NCI-H146 treated with DMSO at 0.1 percent for 48 hours (cell line): ENCODE data around the gene ATRNL1.

Experiments
- DNase-seq: peaks from one replicate; lab custom pipeline; 2025; ENCODE audit not compliant: unreplicated experiment; lab: John Stamatoyannopoulos, UW

The ATRNL1 gene

DNA sequence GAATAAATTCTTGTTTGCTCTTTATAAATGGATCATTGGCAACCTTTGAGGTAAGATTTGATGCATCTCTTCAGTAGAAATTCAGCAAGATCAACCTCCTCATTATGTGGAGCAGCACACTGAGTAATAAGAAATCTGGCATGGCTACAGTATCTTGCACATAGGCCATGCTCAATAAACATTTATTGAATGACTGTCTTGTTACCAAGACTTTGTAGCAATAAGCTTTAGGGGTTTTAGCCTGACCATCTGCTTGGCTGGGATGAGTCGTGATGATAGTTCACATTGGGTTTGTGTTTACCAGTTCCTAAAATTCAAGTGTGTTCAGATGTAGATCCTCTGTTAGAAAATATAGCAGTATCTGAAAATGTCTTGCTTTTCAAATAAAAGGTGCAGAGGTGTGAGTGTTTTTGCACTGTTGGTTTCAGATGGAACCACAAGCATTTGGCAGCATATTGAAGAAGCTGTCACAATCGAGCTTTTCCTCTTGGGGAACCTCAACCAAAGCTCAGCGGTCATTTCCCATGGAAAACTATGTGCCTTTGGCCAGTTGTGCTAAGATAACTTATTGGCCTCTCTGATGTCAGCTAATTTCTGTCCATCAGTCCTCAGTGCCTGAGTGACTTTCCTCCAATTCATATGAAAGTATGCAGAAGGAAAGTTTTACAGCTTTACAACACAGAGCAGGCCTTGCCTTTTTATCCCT lies 737.3 kb downstream of the ATRNL1 start:
- DNase-seq, result no peak

GRCh38 chr10:115831016-115831415 lies 737.9 kb downstream of the ATRNL1 start:
- no peak for DNase-seq

DNA sequence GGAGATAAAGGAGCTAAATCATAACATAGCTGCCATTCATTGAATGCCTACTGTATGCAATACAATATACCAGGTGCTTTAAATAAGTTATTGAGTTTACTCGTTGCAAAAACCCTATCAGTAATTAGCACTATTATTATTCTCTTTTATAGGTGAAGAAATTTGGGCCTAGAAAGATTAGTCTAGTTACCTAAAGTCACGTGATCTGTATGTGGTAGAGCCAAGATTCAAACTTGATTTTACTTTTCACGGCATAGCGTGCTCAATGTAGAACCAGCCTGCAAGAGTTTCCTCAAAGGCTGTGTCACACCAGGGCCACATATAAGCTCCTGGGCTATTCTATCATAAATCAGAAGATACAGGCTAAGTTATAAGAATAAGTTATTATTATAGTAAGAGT lies 740.0 kb downstream of the ATRNL1 start:
- no peak for DNase-seq

DNA sequence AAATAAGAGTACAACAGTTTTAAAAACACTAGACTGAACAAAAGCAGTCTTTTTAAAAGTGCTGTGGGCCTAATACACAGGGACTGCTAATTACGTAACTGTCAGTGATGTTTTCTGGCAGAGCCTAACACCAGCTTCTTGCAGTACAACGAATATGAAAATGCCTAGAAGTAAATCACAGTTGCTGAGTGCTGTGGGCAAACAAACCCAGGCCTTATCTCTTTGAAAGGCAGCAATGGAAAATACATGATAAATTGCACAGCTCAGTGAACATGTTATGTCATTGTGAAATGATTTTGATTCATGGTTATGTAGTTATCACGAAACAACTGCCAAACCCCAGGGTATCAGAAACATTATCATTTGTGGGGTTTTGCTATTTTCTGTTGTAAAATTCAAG lies 751.4 kb downstream of the ATRNL1 start:
- no peak for DNase-seq

DNA sequence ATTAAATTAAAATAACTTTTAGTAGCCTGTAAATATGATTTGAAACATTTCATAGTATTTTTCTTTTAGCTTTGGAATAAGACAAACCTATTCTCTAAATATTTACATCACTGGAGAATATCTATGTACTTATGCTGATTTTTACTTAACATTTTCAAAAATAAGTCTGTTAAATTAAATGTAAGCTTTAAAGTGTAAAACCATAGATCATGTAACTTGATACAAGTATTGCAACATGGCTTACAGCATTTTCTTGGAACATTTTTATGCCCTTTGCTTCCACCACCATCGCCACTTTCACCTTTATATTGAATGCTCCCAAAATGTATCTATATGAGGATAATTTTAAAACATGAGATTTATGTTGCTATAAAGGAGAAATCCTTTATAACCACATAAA lies 752.8 kb downstream of the ATRNL1 start:
- no peak for DNase-seq

DNA sequence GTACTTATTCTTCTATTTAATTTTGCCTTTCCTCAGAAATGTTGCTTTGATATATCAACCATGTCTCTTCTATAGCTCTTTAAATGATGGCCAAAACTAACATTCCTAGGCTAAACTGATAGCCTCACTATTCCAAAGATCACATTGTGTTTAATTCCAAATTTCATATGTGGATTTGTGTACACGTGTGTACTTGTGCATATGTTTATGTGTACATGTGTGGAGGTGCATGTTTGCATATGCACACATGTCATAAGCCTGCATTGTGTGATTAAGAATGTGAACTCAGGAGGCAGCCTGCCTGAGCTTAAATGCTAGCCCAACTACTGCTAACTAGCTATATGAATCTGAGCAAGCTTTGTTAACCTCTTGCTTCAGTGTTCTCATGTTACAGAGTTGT lies 753.4 kb downstream of the ATRNL1 start:
- DNase-seq, result no peak

- no peak for DNase-seq
These were observed 756.0 kb downstream of the ATRNL1 start for GRCh38 chr10:115849197-115849596.

- no peak for DNase-seq
These were observed 757.5 kb downstream of the ATRNL1 start for GRCh38 chr10:115850666-115851065.

DNA sequence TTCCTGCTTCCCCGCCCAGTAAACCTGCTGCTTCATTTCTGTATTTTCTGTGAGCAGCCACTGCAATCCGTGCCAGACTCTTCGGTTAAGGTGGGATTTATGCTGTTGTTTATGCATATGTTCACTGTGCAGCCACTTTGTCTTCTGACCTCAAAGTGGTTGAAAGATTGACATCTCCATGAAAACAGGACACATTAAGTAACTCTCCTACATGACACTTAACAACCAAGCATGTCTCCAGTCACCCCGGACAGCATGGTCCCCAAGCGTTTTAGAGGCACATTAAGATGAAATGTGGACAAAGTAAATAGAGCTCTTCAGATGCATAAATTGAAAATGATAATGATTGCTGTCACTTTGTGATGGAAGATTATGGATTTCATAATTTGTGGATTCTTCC lies 758.5 kb downstream of the ATRNL1 start:
- no peak for DNase-seq

- no peak for DNase-seq
These were observed 761.7 kb downstream of the ATRNL1 start for GRCh38 chr10:115854740-115855435.

GRCh38 chr10:115856580-115856979 lies 763.4 kb downstream of the ATRNL1 start:
- no peak for DNase-seq

GRCh38 chr10:115857856-115858255 lies 764.7 kb downstream of the ATRNL1 start:
- no peak for DNase-seq

DNA sequence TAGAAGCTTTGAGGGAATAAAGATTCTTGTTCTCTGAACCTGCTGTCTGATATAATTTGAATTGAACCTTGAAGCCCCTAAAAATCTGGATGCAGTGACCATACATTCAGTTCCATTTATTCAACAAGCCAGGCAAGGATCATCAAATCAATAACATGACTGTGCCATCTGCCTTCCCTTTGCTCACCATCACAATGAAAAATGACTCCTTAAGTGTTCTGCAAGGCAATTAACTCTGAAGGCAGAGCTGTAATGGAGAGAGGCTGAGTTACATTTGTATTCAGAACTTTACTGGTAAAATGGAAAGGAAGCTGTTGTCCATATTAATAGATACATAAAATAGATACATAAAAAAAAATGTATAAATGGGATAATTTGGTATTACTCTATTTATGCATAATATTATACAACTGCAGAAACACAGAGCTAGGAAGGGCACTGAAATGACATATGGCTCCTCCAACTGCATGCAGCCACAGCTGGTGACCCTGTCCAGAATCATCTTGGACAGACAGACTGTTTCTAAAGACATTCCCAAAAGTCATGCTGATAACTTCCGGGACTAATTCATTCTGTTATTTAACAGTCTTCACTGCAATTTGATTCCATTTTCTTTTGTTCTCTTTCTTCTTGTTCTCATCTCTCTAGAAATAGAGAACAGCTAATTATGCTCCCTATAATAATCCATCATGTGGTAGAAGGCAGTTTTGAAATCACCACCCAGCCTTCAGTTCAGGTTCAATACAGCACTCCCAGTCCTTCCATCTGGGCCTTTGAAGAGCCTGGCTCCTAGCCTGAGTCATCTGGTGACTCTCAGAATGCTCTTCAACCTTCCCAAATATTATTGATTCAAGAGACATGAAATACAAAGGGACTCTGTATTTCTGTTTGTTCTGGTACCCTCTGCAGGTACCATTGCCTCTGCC lies 767.3 kb downstream of the ATRNL1 start:
- DNase-seq, result no peak

GRCh38 chr10:115861455-115861854 lies 768.3 kb downstream of the ATRNL1 start:
- no peak for DNase-seq

DNA sequence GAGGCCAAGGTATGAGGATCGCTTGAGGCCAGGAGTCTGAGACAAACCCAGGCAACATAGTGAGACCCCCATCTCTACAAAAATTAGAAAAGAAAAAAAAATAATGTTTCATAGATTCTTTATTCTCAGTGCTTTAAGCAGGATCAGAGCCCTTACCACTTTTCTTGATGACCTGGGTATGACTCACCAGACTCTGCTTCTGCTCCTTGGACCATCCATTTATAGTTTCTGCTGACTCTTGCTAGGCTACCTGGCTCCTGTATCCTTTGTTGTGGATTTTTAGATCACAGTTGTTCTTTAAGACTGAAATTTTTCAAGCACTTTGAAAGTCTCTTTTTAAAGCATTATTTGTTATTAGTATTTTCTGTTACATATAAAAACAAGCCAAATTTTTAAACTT lies 768.7 kb downstream of the ATRNL1 start:
- DNase-seq, result no peak

DNA sequence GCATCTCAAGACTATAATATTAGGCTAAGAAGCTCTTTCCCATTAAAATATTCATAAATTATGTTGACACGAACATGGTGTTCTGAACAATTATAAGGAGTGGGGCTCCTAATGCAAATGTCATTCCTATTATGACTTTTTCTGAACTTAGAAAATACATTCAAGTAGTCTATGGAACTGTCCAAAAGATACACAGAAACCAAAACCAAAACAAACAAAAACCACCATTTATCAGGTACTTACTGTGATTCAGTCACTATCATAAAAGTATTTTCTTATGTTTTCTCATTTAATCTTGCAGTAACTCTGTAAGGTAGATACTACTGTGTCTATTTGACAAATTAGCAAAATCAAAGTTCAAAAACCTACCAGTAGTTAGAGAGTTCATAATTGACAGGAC lies 773.0 kb downstream of the ATRNL1 start:
- DNase-seq, result no peak

DNA sequence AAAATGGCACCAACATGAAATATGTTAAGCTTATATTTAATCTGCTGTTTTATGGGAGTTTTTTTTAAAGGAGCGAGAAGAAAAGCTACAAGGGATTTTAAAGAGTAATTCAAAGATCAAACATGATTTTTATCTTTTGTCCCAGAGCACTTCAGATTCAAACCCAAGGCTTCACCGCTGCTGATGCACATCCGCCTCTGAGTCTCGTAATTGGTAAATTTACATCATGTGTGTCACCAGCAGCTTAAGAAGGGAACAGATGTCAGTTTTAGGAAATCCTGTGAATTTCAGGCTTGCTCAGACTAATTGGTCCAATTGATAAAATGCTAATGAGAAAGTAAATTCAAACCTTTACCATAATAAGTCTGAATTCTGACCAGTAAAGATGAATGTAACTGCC lies 773.5 kb downstream of the ATRNL1 start:
- DNase-seq, result no peak

- no peak for DNase-seq
These were observed 774.1 kb downstream of the ATRNL1 start for GRCh38 chr10:115867305-115867704.

GRCh38 chr10:115871855-115872254 lies 778.7 kb downstream of the ATRNL1 start:
- DNase-seq, result no peak

DNA sequence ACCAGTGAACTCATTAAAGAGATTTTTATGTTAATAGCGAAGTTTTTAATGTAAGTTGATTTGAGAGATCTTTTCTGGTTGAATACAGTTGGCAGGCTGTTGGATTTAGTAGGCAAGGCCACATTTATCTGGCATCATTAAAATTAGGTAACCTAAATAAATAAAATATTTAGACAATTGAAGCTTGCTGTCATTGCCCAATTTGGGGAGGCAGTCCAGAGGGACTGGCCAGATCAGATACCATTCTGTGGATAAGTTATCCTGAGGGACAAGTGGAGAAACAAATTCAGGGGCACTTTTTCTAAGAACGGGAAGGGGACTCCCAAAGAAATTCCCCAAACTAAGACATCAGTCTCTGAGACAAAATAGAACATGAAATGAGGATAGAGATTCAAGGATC lies 782.0 kb downstream of the ATRNL1 start:
- DNase-seq, result no peak

DNA sequence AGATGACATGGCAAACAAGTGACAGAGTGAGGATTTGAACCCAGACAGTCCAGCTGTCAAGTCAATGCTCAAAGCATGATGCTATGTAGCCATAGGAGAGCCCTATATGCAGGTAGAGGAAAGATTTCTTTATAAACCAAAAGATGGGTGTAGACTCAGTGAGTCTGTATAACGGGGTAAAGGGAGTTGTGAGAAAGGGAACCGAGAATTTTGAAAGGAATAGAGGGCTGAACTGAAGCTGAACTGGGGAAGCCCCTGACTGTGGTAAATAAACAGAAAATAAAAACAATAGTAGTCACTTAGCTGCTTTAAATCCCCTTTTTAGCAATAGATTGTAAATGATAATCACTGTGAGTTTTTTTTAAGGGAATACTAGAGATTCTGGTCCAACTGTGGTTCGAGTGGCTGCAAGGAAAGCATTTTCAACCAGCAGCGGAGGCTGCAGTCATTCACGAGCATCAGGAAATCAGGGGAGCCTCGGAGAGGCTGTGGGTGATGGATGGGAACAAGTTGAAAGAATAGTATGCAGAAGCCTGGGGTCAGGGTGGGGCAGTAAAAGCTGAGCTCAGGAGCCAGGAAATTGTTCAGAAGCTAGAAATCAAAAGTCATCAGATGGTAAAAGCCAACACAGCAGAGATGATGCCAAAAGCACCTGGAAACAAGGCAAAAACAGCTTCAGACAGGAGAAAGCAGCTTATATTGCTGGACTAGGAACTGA lies 786.4 kb downstream of the ATRNL1 start:
- no peak for DNase-seq
